HG03571 (cell line): ENCODE results near the gene EGFR.

ENCODE experiments used
- ATAC-seq: cut with Tn5 transposase; IDR thresholded peaks from one replicate; pipeline ENCODE4 v1.9.1; 2021; ENCODE audit not compliant: unreplicated experiment

EGFR gene

DNA sequence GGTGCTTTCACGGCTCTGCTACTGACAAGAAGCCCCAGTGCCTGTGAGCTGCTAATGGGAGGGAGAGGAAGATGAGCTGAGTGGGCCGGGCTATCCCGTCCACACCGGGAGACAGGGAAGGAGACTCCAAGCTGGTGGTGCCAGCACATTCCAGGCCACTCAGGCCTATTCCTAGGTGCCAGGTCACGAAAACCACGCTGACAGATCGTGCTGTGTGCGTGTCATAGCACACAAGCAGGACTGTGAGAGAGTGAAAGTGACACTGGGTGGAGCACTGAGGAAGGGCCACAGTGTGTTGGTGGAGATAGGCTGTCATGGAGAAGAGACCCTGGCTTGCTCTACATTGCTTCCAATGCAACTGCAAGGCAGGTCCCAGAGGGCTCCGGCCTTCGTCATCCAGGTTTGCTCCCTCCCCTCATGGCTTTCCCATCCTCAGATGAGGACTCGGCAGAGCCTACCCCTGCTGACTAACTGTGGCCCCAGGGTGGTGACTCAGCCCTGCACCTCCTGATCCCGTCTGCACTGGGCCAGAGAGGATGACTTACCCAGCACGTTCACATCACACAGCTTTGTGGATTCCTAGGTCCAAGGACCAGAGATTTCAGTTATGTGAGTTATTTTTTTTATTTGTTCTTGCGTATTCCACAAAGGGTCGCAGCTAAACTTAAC, 167.3 kb downstream of the EGFR start:
- ATAC-seq = no peak

DNA sequence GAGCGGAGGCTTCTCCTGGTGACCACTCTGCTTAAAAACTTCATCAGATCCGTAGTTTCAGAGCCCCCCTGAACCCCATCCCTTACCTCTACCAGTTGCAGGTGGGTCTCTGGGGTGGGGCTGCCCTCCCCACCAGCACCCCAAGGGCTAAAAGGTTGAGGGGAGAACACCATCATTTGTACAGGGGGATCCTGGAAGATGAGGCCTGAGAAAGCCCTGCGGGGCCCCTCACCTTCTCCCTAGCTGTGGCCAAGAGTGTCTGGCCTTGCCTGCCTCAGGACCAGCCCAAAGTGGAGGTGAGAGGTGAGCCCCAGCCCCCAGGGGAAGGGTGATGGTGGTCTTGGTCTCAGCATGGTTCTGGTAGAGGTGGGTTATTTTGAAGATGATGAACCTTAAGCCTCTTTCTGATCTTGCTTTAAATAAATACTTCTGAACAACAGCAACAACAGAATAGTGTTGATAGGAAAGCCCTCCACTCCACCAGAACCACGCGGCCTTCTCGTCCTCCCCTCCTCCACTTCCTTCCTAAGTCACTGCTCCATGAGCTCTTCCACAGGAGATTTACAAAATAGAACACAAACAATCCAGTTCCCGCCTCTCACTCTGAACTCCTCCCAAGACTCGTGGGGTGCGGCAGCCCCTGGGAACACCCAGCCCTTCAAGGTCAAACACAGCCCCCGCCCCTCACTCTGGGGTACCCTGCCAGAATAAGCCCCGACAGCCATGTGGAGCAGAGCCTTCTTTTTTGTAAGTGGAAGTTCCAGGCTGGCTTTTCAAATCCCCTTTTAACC, 169.1 kb downstream of the EGFR start:
- no peak for ATAC-seq

- ATAC-seq = no peak
Measured at GRCh38 chr7:55188590-55189138, 169.8 kb downstream of the EGFR start.

GRCh38 chr7:55189146-55189766, 170.4 kb downstream of the EGFR start:
- no peak for ATAC-seq

DNA sequence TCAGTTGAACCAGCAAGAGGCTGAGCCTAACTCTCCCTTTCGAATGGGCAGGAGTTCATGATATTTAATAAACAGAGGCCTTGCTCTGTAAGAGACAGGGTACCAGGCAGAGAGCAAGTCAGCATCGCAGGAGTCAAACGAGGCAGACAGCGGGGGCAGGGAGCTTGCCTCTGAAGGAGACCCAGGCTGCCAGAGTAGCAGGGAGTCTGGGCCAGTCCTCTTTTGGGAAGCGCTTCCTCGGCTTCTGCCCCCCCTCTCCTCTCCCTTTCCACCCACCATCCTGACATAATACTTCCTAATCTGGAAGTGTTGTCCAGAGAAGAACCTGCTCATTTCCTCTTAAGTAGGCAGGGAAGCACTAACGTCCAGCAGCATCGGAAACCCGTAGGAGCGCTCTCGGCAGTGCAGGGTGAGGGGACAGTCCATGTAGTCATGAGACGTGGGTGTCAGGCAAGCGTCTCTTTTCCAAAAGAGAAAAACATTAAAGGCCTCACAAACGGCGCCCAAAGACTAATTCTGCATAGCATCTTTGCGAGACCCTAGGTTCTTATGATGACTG, 171.1 kb downstream of the EGFR start:
- no peak for ATAC-seq

- ATAC-seq = no peak
Measured at GRCh38 chr7:55190511-55191160, 171.8 kb downstream of the EGFR start.

DNA sequence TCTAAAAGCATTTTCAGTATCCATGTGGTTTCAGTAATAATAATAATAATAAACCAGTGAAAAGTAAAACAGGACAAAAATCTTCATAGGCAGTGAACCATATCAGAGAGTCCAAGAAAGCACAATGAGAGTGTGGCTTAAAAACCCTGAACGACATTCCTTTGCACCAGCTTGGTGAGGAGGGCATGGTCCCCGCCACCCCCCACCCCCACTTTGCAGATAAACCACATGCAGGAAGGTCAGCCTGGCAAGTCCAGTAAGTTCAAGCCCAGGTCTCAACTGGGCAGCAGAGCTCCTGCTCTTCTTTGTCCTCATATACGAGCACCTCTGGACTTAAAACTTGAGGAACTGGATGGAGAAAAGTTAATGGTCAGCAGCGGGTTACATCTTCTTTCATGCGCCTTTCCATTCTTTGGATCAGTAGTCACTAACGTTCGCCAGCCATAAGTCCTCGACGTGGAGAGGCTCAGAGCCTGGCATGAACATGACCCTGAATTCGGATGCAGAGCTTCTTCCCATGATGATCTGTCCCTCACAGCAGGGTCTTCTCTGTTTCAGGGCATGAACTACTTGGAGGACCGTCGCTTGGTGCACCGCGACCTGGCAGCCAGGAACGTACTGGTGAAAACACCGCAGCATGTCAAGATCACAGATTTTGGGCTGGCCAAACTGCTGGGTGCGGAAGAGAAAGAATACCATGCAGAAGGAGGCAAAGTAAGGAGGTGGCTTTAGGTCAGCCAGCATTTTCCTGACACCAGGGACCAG, 172.5 kb downstream of the EGFR start:
- ATAC-seq = no peak

GRCh38 chr7:55191926-55192692, 173.3 kb downstream of the EGFR start:
- ATAC-seq = no peak

DNA sequence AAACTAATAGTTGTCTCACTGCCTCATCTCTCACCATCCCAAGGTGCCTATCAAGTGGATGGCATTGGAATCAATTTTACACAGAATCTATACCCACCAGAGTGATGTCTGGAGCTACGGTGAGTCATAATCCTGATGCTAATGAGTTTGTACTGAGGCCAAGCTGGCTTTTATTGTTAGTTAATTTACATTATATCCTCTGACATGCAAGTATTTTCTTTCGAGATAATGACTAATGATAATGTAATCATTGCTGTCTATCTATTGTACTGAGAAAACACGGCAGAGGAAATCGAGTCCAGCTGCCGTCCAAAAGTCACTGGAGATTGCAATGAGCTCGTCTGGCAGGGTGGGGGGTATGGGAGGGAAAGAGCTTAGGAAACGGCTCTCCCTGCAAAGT, 173.9 kb downstream of the EGFR start:
- no peak for ATAC-seq

DNA sequence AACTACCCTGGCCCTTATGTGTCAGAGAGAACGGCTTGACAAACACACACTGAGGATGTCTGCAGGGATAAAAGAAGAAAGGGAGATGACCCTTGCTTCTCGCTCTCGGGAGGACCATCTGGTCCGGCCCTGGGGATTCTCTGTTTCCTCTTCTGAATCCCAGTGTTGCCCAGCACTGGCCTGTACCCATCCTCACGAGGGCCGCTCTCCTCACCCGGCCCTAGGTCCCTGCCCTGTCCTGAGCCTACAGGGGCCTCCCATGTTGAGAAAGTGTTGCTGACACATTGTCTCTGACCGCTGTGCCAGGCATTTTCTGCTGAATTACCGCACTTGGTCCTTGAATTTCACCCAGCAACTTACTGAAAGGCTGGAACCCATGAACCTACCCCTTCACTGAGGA, 174.4 kb downstream of the EGFR start:
- no peak for ATAC-seq

DNA sequence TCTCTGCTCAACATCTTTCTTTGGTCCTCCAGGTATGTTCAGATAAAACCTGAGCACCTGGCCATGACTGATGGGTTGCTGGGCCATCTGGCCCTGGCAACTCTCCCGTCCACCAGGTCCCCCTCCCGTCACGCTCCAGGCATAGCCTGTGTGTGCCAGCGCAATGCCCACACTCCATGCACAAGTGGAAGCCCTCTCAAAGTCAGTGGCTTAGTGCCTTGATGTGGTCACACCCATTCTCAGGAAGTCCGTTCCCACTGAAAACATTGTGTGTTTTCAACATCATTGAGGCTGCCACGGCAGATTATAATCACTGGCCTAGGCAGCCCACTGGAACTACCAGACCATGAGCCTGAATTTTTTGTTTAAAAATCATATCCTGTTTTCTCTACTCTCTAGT, 175.7 kb downstream of the EGFR start:
- ATAC-seq = no peak

- ATAC-seq = no peak
Measured at GRCh38 chr7:55198634-55199392, 180.0 kb downstream of the EGFR start.

DNA sequence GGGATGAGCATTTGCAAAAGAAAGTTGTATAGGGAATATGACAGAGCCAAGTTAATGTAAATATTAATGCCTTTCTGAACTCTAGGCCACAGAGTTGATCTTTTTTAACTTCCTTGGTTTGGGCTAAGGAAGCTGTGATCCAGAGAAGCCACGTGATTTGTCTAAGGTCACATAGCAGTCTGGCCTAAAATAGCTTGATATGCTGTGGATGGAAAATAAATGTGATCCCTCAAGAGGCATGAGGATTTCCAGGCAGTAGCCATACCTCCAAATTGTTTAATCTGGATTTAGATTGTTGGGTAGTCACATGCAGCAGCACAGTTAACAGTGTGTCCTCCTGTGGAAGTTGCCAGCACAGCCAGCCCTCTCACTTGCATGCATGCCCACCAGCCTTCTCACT, 180.6 kb downstream of the EGFR start:
- ATAC-seq = no peak

- ATAC-seq = no peak
Measured at GRCh38 chr7:55200441-55200840, 181.6 kb downstream of the EGFR start.

GRCh38 chr7:55202150-55202913, 183.5 kb downstream of the EGFR start:
- ATAC-seq = no peak

GRCh38 chr7:55203300-55203699, 184.5 kb downstream of the EGFR start:
- no peak for ATAC-seq

GRCh38 chr7:55205124-55205955, 186.5 kb downstream of the EGFR start:
- no peak for ATAC-seq
